Neural crest cell (in vitro differentiated cells): ENCODE data around the gene SP2. TPM values are rescaled to one million over a fixed set of nuclear protein-coding genes. Genes with fewer than 3 reads are reported as not detected.

Experiments used
- DNase-seq: peaks from one replicate; pipeline ENCODE4 v3.0.0; 2021; ENCODE audit warnings: low read depth, mixed read lengths, low spot score
- H3K27ac Mint-ChIP-seq: one replicate; pipeline ENCODE4 v1.8.0; 2021; ENCODE audit warnings: mild to moderate bottlenecking, mixed read lengths; ENCODE audit not compliant: unreplicated experiment
- H3K27me3 Mint-ChIP-seq: 2 replicates; pipeline ENCODE4 v1.8.0; 2021; ENCODE audit warnings: low read depth, mild to moderate bottlenecking, mixed read lengths
- H3K36me3 Mint-ChIP-seq: 2 replicates; pipeline ENCODE4 v1.8.0; 2021; ENCODE audit warnings: low read depth, mild to moderate bottlenecking, mixed read lengths
- H3K4me1 Mint-ChIP-seq: 2 replicates; pipeline ENCODE4 v1.8.0; 2021; ENCODE audit warnings: mixed read lengths
- H3K4me3 Mint-ChIP-seq: one replicate; pipeline ENCODE4 v1.8.0; 2021; ENCODE audit warnings: mild to moderate bottlenecking, mixed read lengths
- H3K9me3 Mint-ChIP-seq: 2 replicates; pipeline ENCODE4 v1.8.0; 2021; ENCODE audit warnings: mixed read lengths
- CTCF ChIP-seq: fragments of 200-600 bp; sonication (generic); conservative IDR thresholded peaks from 2 replicates; pipeline ENCODE4 v1.5.0; 2021; ENCODE audit warnings: antibody characterized with exemption, mild to moderate bottlenecking
- total RNA-seq: library from RNA; stranded (reverse); gene quantifications from 2 replicates; pipeline ENCODE4 v1.2.1, GENCODE V29; 2021

The SP2 gene
- total RNA-seq, 1 donor from 2014 or later, result 22.4 TPM

GRCh38 chr17:47973541-47973940 is 77.5 kb downstream of the SP2 start:
- peaks cover 15% of the 10 kb centered on the region for H3K36me3 Mint-ChIP-seq
- DNase-seq, result no peak
- peaks cover 43% of the 10 kb centered on the region for H3K4me1 Mint-ChIP-seq
- peak overlapping the region; percentile 86 for H3K4me3 Mint-ChIP-seq
- no peaks in the 10 kb centered on the region for H3K9me3 Mint-ChIP-seq
- H3K27ac Mint-ChIP-seq, result peak overlapping the region; percentile 54
- no peaks in the 10 kb centered on the region for H3K27me3 Mint-ChIP-seq
- TF ChIP-seq CTCF, result no peak

GRCh38 chr17:47975189-47975822 is 79.3 kb downstream of the SP2 start:
- Mint-ChIP-seq H3K4me1 (peaks cover 53% of the 10 kb centered on the region), H3K27ac (no peak overlapping the region), H3K27me3 (no peaks in the 10 kb centered on the region), H3K4me3 (no peak overlapping the region), H3K36me3 (peaks cover 27% of the 10 kb centered on the region), H3K9me3 (no peaks in the 10 kb centered on the region)
- no peak for TF ChIP-seq CTCF
- DNase-seq, result no peak

- Mint-ChIP-seq H3K27me3 (no peaks in the 10 kb centered on the region), H3K36me3 (peaks cover 29% of the 10 kb centered on the region), H3K9me3 (no peaks in the 10 kb centered on the region), H3K4me3 (no peak overlapping the region), H3K4me1 (peaks cover 50% of the 10 kb centered on the region), H3K27ac (no peak overlapping the region)
- no peak for DNase-seq
- no peak for TF ChIP-seq CTCF
These were observed 79.8 kb downstream of the SP2 start for GRCh38 chr17:47975823-47976205.

- Mint-ChIP-seq H3K4me1 (peaks cover 48% of the 10 kb centered on the region), H3K27me3 (no peaks in the 10 kb centered on the region), H3K4me3 (peak overlapping the region; percentile 54), H3K27ac (no peak overlapping the region), H3K36me3 (peaks cover 37% of the 10 kb centered on the region), H3K9me3 (no peaks in the 10 kb centered on the region)
- peak; percentile 72 for DNase-seq
- peak; percentile 83 for TF ChIP-seq CTCF
These were observed 82.3 kb downstream of the SP2 start for GRCh38 chr17:47978324-47978723.

Other genes starting within 250 kb of the SP2 start
- 642 and 671 TPM in 2 replicates for gene KPNB1, start 246.3 kb upstream of the SP2 start, total RNA-seq
- 18.3 and 22.1 TPM in 2 replicates for gene TBKBP1, start 202.1 kb upstream of the SP2 start, total RNA-seq
- not detected in 2 replicates for gene TBX21, start 163.0 kb upstream of the SP2 start, total RNA-seq
- 14.3 and 14.6 TPM in 2 replicates for gene OSBPL7, start 74.4 kb upstream of the SP2 start, total RNA-seq
- 50.0 and 55.3 TPM in 2 replicates for gene MRPL10, start 64.7 kb upstream of the SP2 start, total RNA-seq
- 0.84 and 1.4 TPM in 2 replicates for gene LRRC46, start 64.6 kb upstream of the SP2 start, total RNA-seq
- gene SCRN2, start 55.0 kb upstream of the SP2 start, total RNA-seq, result 32.7 and 37.8 TPM in 2 replicates
- 0.16 and 0.25 TPM in 2 replicates for gene SP6, start 45.1 kb upstream of the SP2 start, total RNA-seq
- 7.1 and 7.5 TPM in 2 replicates for gene PNPO, start 45.3 kb downstream of the SP2 start, total RNA-seq
- not detected in 2 replicates for gene PRR15L, start 61.6 kb downstream of the SP2 start, total RNA-seq
- 285 and 301 TPM in 2 replicates for gene CDK5RAP3, start 74.9 kb downstream of the SP2 start, total RNA-seq
- gene COPZ2, start 141.6 kb downstream of the SP2 start, total RNA-seq, result 4.0 and 4.1 TPM in 2 replicates
- gene NFE2L1, start 152.1 kb downstream of the SP2 start, total RNA-seq, result 121 and 131 TPM in 2 replicates
- gene CBX1, start 205.2 kb downstream of the SP2 start, total RNA-seq, result 210 and 216 TPM in 2 replicates
- 22.6 and 25.8 TPM in 2 replicates for gene SNX11, start 211.5 kb downstream of the SP2 start, total RNA-seq